RPMI8226 (cell line): Measurements from ENCODE around the gene AGO4.
"Not testable (repeated sequence)": the region's sequence is repeated elsewhere in the genome, so short reads cannot be mapped to it uniquely, and the experiment has no call there.

ENCODE experiments used
- DNase-seq: peaks from one replicate; pipeline ENCODE4 v3.0.0-alpha.2; 2015

The AGO4 gene

GRCh38 chr1:35807614-35808449 lies at the start of gene AGO4:
Gene AGO4 (plus strand): TSS chr1:35808016. CDS start chr1:35808417, 401 bp downstream.
- peak; percentile 45 for DNase-seq

GRCh38 chr1:35762141-35762540 lies 45.7 kb upstream of the AGO4 start:
- DNase-seq, result no peak

- DNase-seq, result no peak
Observed at GRCh38 chr1:35763201-35763600, 44.6 kb upstream of the AGO4 start.

GRCh38 chr1:35764283-35764682 lies 43.5 kb upstream of the AGO4 start:
- no peak for DNase-seq

- no peak for DNase-seq
Observed at GRCh38 chr1:35768350-35769187, 39.2 kb upstream of the AGO4 start.

GRCh38 chr1:35769188-35769758 lies 38.5 kb upstream of the AGO4 start:
- DNase-seq, result peak; percentile 96

- no peak for DNase-seq
Observed at GRCh38 chr1:35773711-35774110, 34.1 kb upstream of the AGO4 start.

GRCh38 chr1:35776172-35776571 lies 31.6 kb upstream of the AGO4 start:
- not testable (repeated sequence) for DNase-seq

- no peak for DNase-seq
Observed at GRCh38 chr1:35777109-35777508, 30.7 kb upstream of the AGO4 start.

GRCh38 chr1:35783055-35783583 lies 24.7 kb upstream of the AGO4 start:
- no peak for DNase-seq

GRCh38 chr1:35784364-35784763 lies 23.5 kb upstream of the AGO4 start:
- DNase-seq, result not testable (repeated sequence)

GRCh38 chr1:35788139-35788538 lies 19.7 kb upstream of the AGO4 start:
- no peak for DNase-seq

- no peak for DNase-seq
Observed at GRCh38 chr1:35790670-35791069, 17.1 kb upstream of the AGO4 start.

- no peak for DNase-seq
Observed at GRCh38 chr1:35795295-35795694, 12.5 kb upstream of the AGO4 start.

GRCh38 chr1:35797380-35797779 lies 10.4 kb upstream of the AGO4 start:
- DNase-seq, result no peak

GRCh38 chr1:35798019-35798418 lies 9.8 kb upstream of the AGO4 start:
- DNase-seq, result not testable (repeated sequence)

GRCh38 chr1:35800167-35800887 lies 7.5 kb upstream of the AGO4 start:
- DNase-seq, result not testable (repeated sequence)

GRCh38 chr1:35808450-35809113 lies 766 bp downstream of the AGO4 start:
- peak; percentile 24 for DNase-seq

- no peak for DNase-seq
Observed at GRCh38 chr1:35809114-35810095, 1.6 kb downstream of the AGO4 start.

- no peak for DNase-seq
Observed at GRCh38 chr1:35810096-35810881, 2.5 kb downstream of the AGO4 start.
